ENCODE data around the gene MYL3. TPM values are rescaled to one million over a fixed set of nuclear protein-coding genes. Genes with fewer than 3 reads are reported as not detected.

Gene MYL3
- total RNA-seq, 2 experiments from 2014 or later, result not detected

DNA sequence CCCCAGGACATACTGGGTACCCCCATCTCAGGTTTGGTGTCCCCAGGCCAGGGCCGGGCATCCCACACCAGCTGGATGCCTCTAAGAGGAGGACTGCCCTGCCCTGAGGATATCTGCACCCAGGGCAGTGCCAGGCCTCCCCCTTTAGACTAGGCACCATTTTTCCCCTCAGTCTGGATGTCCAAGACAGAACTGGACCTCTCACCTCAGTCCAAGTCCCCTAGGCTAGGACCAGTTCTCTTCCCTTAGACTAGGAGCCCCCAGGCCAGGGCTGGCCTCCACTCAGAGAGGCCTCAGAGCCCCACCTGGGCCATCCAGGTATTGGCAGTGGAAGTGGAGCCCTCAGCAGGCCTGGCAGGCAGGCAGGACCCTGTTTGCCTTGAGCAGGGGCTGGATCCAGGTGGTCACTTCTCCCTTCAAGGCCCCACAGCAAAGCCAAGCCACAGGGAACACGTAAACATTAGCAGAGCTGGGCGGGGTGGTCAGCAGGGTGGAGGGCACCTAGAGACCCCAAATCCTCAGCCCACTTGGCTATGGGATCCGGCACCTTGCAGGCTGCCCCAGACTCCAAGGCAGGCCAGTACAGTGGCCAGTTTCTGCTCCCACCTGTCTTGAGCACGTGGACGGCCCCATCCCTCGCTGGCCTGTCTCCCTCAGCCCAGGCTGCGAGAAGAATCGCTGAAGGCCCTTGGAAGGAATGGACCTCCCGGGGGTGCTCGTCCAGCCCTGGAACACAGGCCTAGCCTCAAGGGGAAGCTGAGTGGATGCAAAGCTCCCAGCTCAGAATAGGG is 42.6 kb upstream of the MYL3 start:
- Mint-ChIP-seq H3K4me1 (peaks cover 5% of the 10 kb centered on the region), H3K9me3 (ENCODE audit: low read depth) (no peaks in the 10 kb centered on the region), H3K4me3 (no peak overlapping the region), H3K27me3 (no peaks in the 10 kb centered on the region), H3K27ac (no peak overlapping the region), H3K36me3 (ENCODE audit: low read depth) (no peaks in the 10 kb centered on the region)
- intact Hi-C loops (cut with DNase I, micrococcal nuclease), result no loop called here
- CTCF ChIA-PET, result no interaction called here
- ATAC-seq, result no peak
- no peak for DNase-seq
- POLR2A ChIA-PET, result interaction anchor here (0.6 kb wide), 1 partner anchor 1907 kb away, joined by 4 read pairs; no protein-coding TSS in a partner anchor

DNA sequence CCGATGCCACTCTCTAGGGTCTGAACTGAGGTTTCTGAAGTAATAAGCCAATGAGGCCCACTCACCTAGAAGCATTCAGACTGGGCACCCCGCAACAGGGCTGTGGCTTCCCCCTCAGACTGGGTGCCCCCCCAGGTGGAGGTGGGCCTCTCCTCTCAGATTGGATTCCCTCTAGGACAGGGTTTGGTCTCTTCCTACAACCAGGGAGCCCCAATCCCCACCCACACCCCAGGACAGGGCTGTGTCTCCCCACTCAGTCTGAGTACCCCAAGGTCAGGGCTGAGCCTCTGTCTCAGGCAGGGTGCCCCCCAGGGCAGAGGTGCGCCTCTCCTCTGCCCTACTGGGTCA is 41.9 kb upstream of the MYL3 start:
- ATAC-seq (no peak), DNase-seq (no peak)
- intact Hi-C loops (cut with DNase I, micrococcal nuclease), result no loop called here
- H3K27me3 Mint-ChIP-seq, result no peaks in the 10 kb centered on the region
- no peak overlapping the region for H3K27ac Mint-ChIP-seq
- H3K4me1 Mint-ChIP-seq, result peaks cover 5% of the 10 kb centered on the region
- no peaks in the 10 kb centered on the region for H3K36me3 Mint-ChIP-seq (ENCODE audit: low read depth)
- H3K9me3 Mint-ChIP-seq (ENCODE audit: low read depth), result no peaks in the 10 kb centered on the region
- ChIA-PET CTCF (no interaction called here), POLR2A (no interaction called here)
- no peak overlapping the region for H3K4me3 Mint-ChIP-seq

DNA sequence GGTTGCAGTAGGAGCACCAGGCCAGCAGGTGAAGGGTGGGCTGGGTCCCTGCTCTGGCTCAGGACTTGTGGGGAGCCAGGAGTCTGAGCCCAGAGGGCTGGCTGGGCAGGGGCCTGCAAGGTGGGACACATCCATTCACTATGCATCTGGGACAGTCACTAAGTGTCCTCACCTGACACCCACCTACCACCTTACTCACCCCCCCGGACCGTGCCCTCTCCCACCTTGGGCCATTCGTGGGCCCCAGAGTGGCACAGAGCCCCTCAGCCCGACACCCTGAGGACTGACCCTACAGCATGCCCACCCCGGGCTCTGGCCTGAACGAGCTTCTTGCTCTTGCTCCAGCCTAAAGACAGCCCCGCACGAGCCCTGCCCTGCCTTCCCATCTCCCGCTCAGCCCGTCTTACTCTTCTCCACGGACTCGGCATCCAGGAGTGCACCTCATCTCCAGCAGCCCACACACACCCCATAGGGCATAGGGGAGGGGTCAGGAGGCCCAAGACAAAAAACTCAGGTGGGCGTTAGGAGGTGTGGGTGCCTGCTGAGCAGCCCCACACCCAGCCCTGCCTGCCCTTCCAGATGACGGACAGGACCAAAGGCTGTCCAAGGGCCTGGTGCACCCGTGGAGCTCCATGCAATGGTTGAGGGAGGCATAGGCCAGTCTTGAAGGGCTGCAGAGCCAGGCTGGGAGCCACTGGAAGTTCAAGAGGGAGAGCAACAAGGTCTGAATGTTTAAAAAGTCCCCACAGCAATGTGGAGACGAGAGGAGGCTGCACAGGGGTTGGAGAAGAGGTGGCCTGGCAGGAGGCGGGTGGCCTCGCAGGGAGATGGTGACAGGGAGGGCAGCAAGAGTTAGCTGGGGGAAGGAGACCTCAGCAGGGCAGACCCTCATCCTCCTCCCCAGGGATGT is 41.3 kb upstream of the MYL3 start:
- intact Hi-C loops (cut with DNase I, micrococcal nuclease), result no loop called here
- peaks cover 3% of the 10 kb centered on the region for H3K4me1 Mint-ChIP-seq
- H3K4me3 Mint-ChIP-seq, result no peak overlapping the region
- H3K27me3 Mint-ChIP-seq, result no peaks in the 10 kb centered on the region
- no peaks in the 10 kb centered on the region for H3K36me3 Mint-ChIP-seq (ENCODE audit: low read depth)
- CTCF ChIA-PET, result interaction anchor here (1.2 kb wide), 1 partner anchor 10 kb away, joined by 3 read pairs; no protein-coding TSS in a partner anchor
- ATAC-seq (no peak), DNase-seq (no peak)
- no peaks in the 10 kb centered on the region for H3K9me3 Mint-ChIP-seq (ENCODE audit: low read depth)
- POLR2A ChIA-PET, result no interaction called here
- H3K27ac Mint-ChIP-seq, result no peak overlapping the region

DNA sequence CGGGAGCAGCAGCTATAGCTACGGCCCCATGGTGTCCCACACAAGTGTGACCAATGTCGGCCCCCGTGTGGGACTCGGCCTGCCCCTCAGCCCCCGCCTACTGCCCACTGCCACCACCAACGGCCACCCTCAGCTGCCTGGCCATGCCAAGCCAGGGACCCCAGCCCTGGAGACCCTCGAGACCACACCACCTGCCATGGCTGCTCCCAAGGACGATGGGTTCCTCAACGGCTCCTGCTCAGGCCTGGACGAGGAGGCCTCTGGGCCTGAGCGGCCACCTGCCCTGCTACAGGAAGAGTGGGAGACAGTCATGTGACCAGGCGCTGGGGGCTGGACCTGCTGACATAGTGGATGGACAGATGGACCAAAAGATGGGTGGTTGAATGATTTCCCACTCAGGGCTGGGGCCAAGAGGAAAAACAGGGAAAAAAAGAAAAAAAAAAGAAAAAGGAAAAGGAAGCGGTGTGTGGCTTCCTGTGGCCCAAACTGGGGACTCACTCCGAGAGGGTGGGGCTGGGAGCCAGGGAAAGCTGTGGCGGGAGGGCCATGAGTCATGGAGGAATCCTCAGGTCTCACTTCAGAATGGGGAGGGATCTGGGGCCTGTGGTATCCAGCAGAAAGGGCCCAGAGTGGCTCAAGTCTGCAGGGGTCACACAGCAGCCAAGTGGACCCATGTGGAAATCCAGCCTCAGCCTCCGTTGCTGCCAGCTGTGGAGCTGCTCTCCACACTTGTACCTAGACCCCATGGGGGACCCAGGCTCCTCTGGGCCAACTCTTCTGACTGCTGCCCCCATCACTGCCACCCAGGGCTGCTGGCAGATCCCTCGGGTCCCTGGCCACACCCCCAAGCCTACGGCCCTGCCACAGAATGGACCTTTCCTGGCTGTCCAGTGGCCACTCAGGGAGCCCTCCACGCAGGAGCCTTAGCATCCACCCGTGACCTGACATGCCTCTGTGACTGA is 40.4 kb upstream of the MYL3 start:
- POLR2A ChIA-PET, result no interaction called here
- no peak overlapping the region for H3K4me3 Mint-ChIP-seq
- peaks cover 2% of the 10 kb centered on the region for H3K27me3 Mint-ChIP-seq
- DNase-seq (no peak), ATAC-seq (no peak)
- no peaks in the 10 kb centered on the region for H3K9me3 Mint-ChIP-seq (ENCODE audit: low read depth)
- H3K27ac Mint-ChIP-seq, result no peak overlapping the region
- CTCF ChIA-PET, result interaction anchor here (1.2 kb wide), 1 partner anchor 9 kb away, joined by 3 read pairs; no protein-coding TSS in a partner anchor
- H3K36me3 Mint-ChIP-seq (ENCODE audit: low read depth), result no peaks in the 10 kb centered on the region
- intact Hi-C loops (cut with DNase I, micrococcal nuclease), result no loop called here
- H3K4me1 Mint-ChIP-seq, result no peaks in the 10 kb centered on the region

DNA sequence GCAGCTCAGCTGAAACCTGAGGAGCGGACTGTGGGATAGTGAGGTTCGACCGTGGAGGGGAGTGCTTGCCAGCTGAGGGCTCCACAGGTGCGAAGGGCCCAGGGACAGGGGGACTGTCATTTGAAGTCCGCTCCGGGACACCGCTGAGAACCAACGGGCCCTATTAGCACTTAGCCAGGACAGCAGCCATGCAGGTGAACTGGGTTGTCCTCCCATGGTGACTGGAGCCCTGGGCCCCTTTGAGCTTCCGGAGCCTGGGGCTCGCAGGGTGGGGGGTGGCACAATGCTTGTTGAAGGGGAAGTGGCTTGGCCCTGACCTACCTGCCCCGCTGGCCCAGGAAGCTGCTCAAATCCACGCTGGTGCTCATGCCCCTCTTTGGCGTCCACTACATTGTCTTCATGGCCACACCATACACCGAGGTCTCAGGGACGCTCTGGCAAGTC is 39.0 kb upstream of the MYL3 start:
- Mint-ChIP-seq H3K27ac (no peak overlapping the region), H3K36me3 (ENCODE audit: low read depth) (no peaks in the 10 kb centered on the region), H3K9me3 (ENCODE audit: low read depth) (no peaks in the 10 kb centered on the region), H3K4me3 (no peak overlapping the region), H3K4me1 (peaks cover 2% of the 10 kb centered on the region), H3K27me3 (peaks cover 9% of the 10 kb centered on the region)
- intact Hi-C loops (cut with DNase I, micrococcal nuclease), result no loop called here
- DNase-seq, result no peak
- CTCF ChIA-PET, result no interaction called here
- no peak for ATAC-seq
- POLR2A ChIA-PET, result no interaction called here

DNA sequence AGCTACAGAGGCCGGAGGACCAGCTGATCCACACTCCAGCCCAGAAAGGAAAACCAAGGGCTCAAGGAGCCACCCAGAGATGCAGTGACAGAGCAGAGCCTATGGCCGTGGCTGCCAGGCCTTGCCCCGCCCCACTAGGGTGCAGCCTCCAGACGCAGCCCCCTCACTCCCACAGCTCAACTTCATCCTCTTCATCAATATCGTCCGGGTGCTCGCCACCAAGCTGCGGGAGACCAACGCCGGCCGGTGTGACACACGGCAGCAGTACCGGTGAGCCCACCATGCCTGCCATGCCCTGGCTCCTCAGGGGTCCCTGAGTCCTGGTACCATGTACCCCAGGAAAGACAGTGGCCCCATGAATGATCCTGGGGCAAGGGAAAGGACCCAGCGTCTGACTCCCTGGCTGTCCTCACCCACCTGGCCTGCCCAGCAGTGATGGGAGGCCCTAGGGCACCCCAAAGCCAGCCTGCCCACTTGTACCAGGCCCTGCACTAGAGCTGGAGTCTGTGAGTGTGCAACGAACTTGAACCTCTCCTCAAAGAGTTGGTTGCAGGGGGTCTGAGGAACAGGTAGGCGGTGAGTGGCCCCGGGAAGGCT is 38.4 kb upstream of the MYL3 start:
- Mint-ChIP-seq H3K27ac (no peak overlapping the region), H3K36me3 (ENCODE audit: low read depth) (no peaks in the 10 kb centered on the region), H3K4me3 (no peak overlapping the region), H3K27me3 (peaks cover 9% of the 10 kb centered on the region), H3K9me3 (ENCODE audit: low read depth) (no peaks in the 10 kb centered on the region), H3K4me1 (peaks cover 2% of the 10 kb centered on the region)
- ChIA-PET POLR2A (interaction anchor here (0.6 kb wide), 1 partner anchor 429 kb away, joined by 5 read pairs; no protein-coding TSS in a partner anchor), CTCF (interaction anchor here (1.1 kb wide), 1 partner anchor 22 kb away, joined by 3 read pairs; no protein-coding TSS in a partner anchor)
- intact Hi-C loops (cut with DNase I, micrococcal nuclease), result no loop called here
- DNase-seq (no peak), ATAC-seq (no peak)

DNA sequence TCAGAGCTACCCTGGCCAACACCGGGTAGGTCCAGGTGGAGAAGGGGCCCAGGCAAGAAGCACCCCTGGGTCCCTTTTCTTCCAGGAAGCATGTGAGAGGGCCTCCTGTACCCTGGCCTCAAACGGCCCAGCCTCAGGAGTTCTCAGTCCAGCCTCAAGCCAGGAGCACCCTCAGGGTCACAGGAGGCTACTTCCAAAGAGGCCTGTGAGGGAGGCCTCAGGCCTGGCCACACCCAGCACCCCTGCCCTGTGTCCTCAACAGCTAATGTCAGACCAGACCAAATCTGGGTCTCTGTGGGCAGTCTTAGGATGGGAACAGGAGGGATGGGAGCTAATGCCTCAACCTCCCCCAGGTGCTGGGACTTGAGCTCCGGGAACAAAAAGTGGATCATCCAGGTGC is 37.8 kb upstream of the MYL3 start:
- ATAC-seq (no peak), DNase-seq (no peak)
- Mint-ChIP-seq H3K4me3 (no peak overlapping the region), H3K27ac (no peak overlapping the region), H3K27me3 (peaks cover 11% of the 10 kb centered on the region), H3K36me3 (ENCODE audit: low read depth) (no peaks in the 10 kb centered on the region), H3K9me3 (ENCODE audit: low read depth) (no peaks in the 10 kb centered on the region), H3K4me1 (peaks cover 2% of the 10 kb centered on the region)
- ChIA-PET CTCF (interaction anchor here (1.1 to 1.4 kb wide), 2 partner anchors 12 to 23 kb away, joined by 3 read pairs; no protein-coding TSS in a partner anchor), POLR2A (no interaction called here)
- intact Hi-C loops (cut with DNase I, micrococcal nuclease), result no loop called here

DNA sequence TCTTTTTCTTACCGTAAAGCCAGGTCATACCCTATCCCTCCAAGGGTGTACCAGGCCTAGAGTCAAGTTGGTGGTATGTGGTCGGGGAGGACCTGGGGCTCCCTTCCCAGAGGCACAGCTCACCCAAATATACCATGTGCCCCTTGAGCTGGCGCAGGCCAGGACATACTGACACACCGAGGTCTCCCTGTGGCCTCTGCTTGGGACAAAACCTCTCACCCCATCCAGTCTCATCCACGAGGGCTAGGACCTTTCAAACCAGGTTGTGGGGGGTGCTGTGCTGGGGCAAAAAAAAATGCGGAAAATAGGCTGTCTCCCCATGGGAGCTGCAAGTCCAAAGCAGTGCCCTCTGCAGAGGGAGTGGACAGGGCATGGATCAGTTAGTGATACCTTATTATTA is 37.1 kb upstream of the MYL3 start:
- H3K36me3 Mint-ChIP-seq (ENCODE audit: low read depth), result no peaks in the 10 kb centered on the region
- no peak overlapping the region for H3K4me3 Mint-ChIP-seq
- ATAC-seq, result no peak
- H3K27me3 Mint-ChIP-seq, result peaks cover 12% of the 10 kb centered on the region
- no peak for DNase-seq
- intact Hi-C loops (cut with DNase I, micrococcal nuclease), result no loop called here
- CTCF ChIA-PET, result interaction anchor here (0.6 to 1.4 kb wide), 4 partner anchors 9 to 23 kb away, joined by 3 to 5 read pairs (median 3); no protein-coding TSS in a partner anchor
- H3K27ac Mint-ChIP-seq, result no peak overlapping the region
- H3K4me1 Mint-ChIP-seq, result peaks cover 2% of the 10 kb centered on the region
- no peaks in the 10 kb centered on the region for H3K9me3 Mint-ChIP-seq (ENCODE audit: low read depth)
- POLR2A ChIA-PET, result no interaction called here

DNA sequence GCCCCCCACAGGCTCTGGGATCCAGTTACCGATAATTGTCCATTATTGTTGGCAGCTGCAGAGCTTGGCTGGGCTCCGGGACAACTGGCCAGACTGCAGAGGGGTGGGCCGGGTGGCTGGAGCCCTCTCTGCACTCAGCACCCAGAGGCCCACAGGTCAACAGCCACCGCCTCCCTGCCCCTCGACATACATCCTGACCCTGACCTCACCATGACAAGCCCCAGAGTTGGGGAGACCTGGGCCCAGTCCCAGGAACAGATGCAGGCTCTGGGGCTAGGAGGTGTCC is 36.7 kb upstream of the MYL3 start:
- no peak overlapping the region for H3K27ac Mint-ChIP-seq
- H3K9me3 Mint-ChIP-seq (ENCODE audit: low read depth), result no peaks in the 10 kb centered on the region
- H3K36me3 Mint-ChIP-seq (ENCODE audit: low read depth), result no peaks in the 10 kb centered on the region
- ChIA-PET CTCF (interaction anchor here (0.6 to 1.4 kb wide), 4 partner anchors 10 to 269 kb away, joined by 3 to 5 read pairs (median 4); no protein-coding TSS in a partner anchor), POLR2A (no interaction called here)
- DNase-seq (no peak), ATAC-seq (no peak)
- intact Hi-C loops (cut with DNase I, micrococcal nuclease), result no loop called here
- H3K4me1 Mint-ChIP-seq, result peaks cover 2% of the 10 kb centered on the region
- no peak overlapping the region for H3K4me3 Mint-ChIP-seq
- H3K27me3 Mint-ChIP-seq, result peaks cover 12% of the 10 kb centered on the region

DNA sequence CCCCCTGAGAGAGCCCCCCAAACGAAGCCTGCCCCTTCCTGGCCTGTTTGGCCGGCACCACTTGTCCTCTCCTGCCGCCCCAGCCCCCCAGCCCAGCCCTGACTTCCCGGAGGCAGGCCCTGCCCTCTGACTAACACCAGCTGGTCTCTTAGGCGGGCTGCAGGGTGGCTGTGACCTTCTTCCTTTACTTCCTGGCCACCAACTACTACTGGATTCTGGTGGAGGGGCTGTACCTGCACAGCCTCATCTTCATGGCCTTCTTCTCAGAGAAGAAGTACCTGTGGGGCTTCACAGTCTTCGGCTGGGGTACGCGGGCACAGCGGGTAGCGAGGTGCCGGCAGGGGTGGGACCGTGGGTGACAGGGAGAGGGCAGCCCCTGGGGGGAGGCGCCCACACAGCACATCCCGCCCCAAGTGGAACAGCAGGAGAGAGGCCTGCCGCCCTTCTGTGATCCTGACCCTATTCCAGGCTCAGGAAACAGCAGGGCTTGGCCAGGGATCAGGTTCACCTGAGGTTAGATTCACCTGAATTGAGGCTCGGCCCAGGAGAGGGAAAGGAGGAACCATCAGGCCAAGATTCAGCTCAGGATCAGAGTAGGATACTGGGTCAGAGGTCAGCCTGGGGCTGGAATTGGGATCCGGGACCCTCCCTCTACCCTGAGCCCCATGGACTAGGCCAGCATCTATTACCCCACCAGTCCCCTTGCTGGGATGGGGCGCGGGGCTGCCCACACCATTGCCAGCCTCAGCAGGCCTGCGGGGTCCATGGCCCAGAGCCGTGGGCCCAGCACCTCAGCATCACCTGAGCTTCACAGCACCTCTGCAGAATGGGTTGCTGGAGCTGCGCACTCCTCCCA is 36.1 kb upstream of the MYL3 start:
- ChIA-PET POLR2A (no interaction called here), CTCF (interaction anchor here (0.6 to 1.4 kb wide), 4 partner anchors 10 to 269 kb away, joined by 3 to 5 read pairs (median 4); no protein-coding TSS in a partner anchor)
- Mint-ChIP-seq H3K4me1 (peaks cover 2% of the 10 kb centered on the region), H3K27me3 (peaks cover 12% of the 10 kb centered on the region), H3K27ac (no peak overlapping the region), H3K9me3 (ENCODE audit: low read depth) (no peaks in the 10 kb centered on the region), H3K4me3 (no peak overlapping the region), H3K36me3 (ENCODE audit: low read depth) (no peaks in the 10 kb centered on the region)
- DNase-seq, result no peak
- intact Hi-C loops (cut with DNase I, micrococcal nuclease), result no loop called here
- no peak for ATAC-seq
